SK-N-SH treated with all-trans-retinoic acid at 6 μM for 48 hours (cell line): Measurements from ENCODE around the gene GPR62.

Source experiments
- ATAC-seq: fragments of 200-7000 bp; cut with Tn5 transposase; 3 replicates; pipeline ENCODE4 v1.9.1; 2020; ENCODE audit warnings: mild to moderate bottlenecking, moderate library complexity
- BACH2 ChIP-seq: fragments of 250-450 bp; sonication (Bioruptor Pico); IDR thresholded peaks from 2 replicates; pipeline ENCODE4 v1.9.0; 2021; ENCODE audit warnings: mild to moderate bottlenecking, borderline replicate concordance
- CSDC2 ChIP-seq: fragments of 250-450 bp; sonication (Bioruptor Pico); IDR thresholded peaks from 2 replicates; pipeline ENCODE4 v1.5.0; 2020; ENCODE audit warnings: mild to moderate bottlenecking, moderate library complexity
- ESRRG ChIP-seq: fragments of 250-450 bp; sonication (Bioruptor Pico); IDR thresholded peaks from 2 replicates; pipeline ENCODE4 v1.6.1; 2021; ENCODE audit warnings: mild to moderate bottlenecking
- GLIS3 ChIP-seq: fragments of 250-450 bp; sonication (Bioruptor Pico); IDR thresholded peaks from 2 replicates; pipeline ENCODE4 v1.5.0; 2020; ENCODE audit warnings: mild to moderate bottlenecking, moderate library complexity
- ISL1 ChIP-seq: fragments of 250-450 bp; sonication (Bioruptor Pico); IDR thresholded peaks from 2 replicates; pipeline ENCODE4 v2.1.2; 2022; ENCODE audit warnings: mild to moderate bottlenecking, moderate library complexity
- PPARA ChIP-seq: fragments of 250-450 bp; sonication (Bioruptor Pico); IDR thresholded peaks from 2 replicates; pipeline ENCODE4 v1.5.0; 2020; ENCODE audit warnings: mild to moderate bottlenecking, borderline replicate concordance
- SNAI2 ChIP-seq: fragments of 250-450 bp; sonication (Bioruptor Pico); IDR thresholded peaks from 2 replicates; pipeline ENCODE4 v1.5.0; 2020; ENCODE audit warnings: mild to moderate bottlenecking, moderate library complexity
- TOX ChIP-seq: fragments of 250-450 bp; sonication (Bioruptor Pico); IDR thresholded peaks from 2 replicates; pipeline ENCODE4 v1.8.0; 2021; ENCODE audit warnings: mild to moderate bottlenecking, moderate library complexity, borderline replicate concordance
- ZFP3 ChIP-seq: fragments of 250-450 bp; sonication (Bioruptor Pico); IDR thresholded peaks from 2 replicates; pipeline ENCODE4 v1.5.0; 2020; ENCODE audit warnings: mild to moderate bottlenecking, moderate library complexity
- ZNF565 ChIP-seq: fragments of 450-650 bp; formaldehyde crosslinking; conservative IDR thresholded peaks from 2 replicates; pipeline ENCODE4 v1.5.0; 2020; ENCODE audit warnings: low read depth, mild to moderate bottlenecking, moderate library complexity
- ZNF70 ChIP-seq: fragments of 450-650 bp; formaldehyde crosslinking; IDR thresholded peaks from 2 replicates; pipeline ENCODE4 v1.5.0; 2020; ENCODE audit warnings: mild to moderate bottlenecking, moderate library complexity
- ZNF8 ChIP-seq: fragments of 450-650 bp; formaldehyde crosslinking; IDR thresholded peaks from 2 replicates; pipeline ENCODE4 v1.5.0; 2020; ENCODE audit warnings: mild to moderate bottlenecking, moderate library complexity
- TF ChIP-seq, protein P1 (sequence below): fragments of 250-450 bp; sonication (Bioruptor Pico); IDR thresholded peaks from 2 replicates; pipeline ENCODE4 v1.8.0; 2021; ENCODE audit warnings: low read depth, mild to moderate bottlenecking, moderate library complexity, borderline replicate concordance
- TF ChIP-seq, protein P2 (sequence below): fragments of 250-450 bp; sonication (Bioruptor Pico); IDR thresholded peaks from 2 replicates; pipeline ENCODE4 v1.5.0; 2020; ENCODE audit warnings: mild to moderate bottlenecking, moderate library complexity
- TF ChIP-seq, protein P3 (sequence below): fragments of 250-450 bp; sonication (Bioruptor Pico); IDR thresholded peaks from 2 replicates; pipeline ENCODE4 v1.5.1; 2021; ENCODE audit warnings: mild to moderate bottlenecking, moderate library complexity
- TF ChIP-seq, protein P4 (sequence below): fragments of 250-450 bp; sonication (Bioruptor Pico); IDR thresholded peaks from 2 replicates; pipeline ENCODE4 v1.8.0; 2020; ENCODE audit warnings: mild to moderate bottlenecking, moderate library complexity, borderline replicate concordance

Gene GPR62

DNA sequence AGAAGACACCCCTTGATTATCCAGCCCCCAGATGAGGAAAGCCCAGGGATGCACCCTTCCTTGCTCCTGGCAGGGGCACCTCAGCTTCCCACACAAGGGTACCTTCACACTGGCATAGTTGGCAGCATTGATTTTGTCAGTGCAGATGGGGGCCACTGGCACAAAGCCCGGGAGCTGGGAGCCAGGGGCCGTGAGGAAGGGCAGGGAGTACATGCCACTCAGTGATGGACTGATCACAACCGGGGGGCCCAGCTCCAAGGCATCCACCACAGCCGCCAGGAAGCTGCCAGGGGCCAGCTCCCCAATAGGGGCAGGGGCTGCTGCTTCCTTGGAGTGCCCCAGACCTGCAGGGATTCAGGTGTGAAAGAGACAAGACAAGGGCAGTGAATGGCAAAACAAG is 14.7 kb downstream of the GPR62 start:
- ATAC-seq = no peak
- no peak for TF ChIP-seq ISL1 (CRISPR knock-in tag)
- TF ChIP-seq ZNF565 (CRISPR knock-in tag) = no peak
- TF ChIP-seq ZFP3 = no peak
- no peak for TF ChIP-seq ZNF8 (CRISPR knock-in tag)
- TF ChIP-seq SNAI2 = no peak
- no peak for TF ChIP-seq ZNF70

DNA sequence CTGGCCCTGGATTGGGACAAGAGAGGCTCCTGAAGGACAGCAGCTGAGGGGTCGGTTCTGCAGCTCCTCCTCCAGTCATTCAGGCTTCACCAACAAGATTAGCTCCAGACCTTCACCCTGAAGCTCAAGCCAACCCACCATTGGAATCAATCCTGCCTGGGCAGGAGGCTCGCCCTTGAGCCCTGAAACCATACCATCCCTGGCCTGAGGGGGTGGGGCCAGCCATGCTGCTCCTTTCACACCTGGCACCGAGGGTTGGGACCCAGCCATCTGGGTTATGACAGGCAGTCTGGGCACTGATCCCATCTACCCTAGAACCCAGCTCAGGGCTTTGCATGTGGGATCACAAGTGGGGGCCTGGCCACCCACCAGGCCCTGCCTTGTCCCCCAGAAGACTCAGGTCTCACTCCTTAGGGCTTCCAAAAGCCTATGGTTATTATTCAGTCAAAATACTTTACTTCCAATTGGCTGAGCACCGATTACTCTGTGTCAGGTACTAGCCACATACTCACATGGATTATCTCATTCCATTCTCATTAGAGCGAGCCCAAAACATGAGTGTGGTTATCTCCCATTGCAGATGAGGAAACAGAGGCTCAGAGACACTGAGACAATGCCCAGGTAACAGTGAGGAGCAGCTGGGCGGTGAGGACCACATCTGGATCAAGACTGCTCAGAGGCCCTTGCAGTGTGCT is 15.6 kb downstream of the GPR62 start:
- no peak for ATAC-seq
- TF ChIP-seq, protein P1, sequence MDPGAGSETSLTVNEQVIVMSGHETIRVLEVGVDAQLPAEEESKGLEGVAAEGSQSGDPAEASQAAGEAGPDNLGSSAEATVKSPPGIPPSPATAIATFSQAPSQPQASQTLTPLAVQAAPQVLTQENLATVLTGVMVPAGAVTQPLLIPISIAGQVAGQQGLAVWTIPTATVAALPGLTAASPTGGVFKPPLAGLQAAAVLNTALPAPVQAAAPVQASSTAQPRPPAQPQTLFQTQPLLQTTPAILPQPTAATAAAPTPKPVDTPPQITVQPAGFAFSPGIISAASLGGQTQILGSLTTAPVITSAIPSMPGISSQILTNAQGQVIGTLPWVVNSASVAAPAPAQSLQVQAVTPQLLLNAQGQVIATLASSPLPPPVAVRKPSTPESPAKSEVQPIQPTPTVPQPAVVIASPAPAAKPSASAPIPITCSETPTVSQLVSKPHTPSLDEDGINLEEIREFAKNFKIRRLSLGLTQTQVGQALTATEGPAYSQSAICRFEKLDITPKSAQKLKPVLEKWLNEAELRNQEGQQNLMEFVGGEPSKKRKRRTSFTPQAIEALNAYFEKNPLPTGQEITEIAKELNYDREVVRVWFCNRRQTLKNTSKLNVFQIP (CRISPR knock-in tag) = no peak
- no peak for TF ChIP-seq BACH2

DNA sequence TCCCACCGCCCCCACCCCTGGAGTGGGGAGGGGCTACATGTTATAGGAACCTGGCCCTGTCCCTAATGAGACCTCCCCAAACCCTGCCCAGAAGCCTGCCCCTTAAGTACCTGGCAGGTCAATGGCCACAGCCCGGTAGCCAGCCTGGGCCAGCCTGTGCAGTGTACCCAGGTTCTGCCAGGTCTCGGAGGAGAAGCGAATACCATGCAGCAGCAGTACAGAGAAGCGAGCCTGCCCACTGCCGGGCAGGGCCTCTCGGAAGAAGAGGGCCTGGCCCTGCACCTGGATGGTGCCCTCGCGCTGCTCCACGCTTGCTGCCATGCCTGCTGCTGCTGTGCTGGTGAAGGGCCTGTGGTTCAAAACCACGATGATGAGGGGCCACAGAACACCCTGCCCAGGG is 16.2 kb downstream of the GPR62 start:
- TF ChIP-seq CSDC2 (no peak), TOX (no peak), ZNF565 (CRISPR knock-in tag) (no peak), BACH2 (no peak), PPARA (CRISPR knock-in tag) (no peak), ZFP3 (no peak), ESRRG (CRISPR knock-in tag) (no peak), ZNF8 (CRISPR knock-in tag) (no peak), GLIS3 (CRISPR knock-in tag) (no peak)
- TF ChIP-seq, protein P2, sequence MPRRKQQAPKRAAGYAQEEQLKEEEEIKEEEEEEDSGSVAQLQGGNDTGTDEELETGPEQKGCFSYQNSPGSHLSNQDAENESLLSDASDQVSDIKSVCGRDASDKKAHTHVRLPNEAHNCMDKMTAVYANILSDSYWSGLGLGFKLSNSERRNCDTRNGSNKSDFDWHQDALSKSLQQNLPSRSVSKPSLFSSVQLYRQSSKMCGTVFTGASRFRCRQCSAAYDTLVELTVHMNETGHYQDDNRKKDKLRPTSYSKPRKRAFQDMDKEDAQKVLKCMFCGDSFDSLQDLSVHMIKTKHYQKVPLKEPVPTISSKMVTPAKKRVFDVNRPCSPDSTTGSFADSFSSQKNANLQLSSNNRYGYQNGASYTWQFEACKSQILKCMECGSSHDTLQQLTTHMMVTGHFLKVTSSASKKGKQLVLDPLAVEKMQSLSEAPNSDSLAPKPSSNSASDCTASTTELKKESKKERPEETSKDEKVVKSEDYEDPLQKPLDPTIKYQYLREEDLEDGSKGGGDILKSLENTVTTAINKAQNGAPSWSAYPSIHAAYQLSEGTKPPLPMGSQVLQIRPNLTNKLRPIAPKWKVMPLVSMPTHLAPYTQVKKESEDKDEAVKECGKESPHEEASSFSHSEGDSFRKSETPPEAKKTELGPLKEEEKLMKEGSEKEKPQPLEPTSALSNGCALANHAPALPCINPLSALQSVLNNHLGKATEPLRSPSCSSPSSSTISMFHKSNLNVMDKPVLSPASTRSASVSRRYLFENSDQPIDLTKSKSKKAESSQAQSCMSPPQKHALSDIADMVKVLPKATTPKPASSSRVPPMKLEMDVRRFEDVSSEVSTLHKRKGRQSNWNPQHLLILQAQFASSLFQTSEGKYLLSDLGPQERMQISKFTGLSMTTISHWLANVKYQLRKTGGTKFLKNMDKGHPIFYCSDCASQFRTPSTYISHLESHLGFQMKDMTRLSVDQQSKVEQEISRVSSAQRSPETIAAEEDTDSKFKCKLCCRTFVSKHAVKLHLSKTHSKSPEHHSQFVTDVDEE = no peak
- TF ChIP-seq, protein P3, sequence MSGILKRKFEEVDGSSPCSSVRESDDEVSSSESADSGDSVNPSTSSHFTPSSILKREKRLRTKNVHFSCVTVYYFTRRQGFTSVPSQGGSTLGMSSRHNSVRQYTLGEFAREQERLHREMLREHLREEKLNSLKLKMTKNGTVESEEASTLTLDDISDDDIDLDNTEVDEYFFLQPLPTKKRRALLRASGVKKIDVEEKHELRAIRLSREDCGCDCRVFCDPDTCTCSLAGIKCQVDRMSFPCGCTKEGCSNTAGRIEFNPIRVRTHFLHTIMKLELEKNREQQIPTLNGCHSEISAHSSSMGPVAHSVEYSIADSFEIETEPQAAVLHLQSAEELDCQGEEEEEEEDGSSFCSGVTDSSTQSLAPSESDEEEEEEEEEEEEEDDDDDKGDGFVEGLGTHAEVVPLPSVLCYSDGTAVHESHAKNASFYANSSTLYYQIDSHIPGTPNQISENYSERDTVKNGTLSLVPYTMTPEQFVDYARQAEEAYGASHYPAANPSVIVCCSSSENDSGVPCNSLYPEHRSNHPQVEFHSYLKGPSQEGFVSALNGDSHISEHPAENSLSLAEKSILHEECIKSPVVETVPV (CRISPR knock-in tag) = no peak
- no peak for ATAC-seq

DNA sequence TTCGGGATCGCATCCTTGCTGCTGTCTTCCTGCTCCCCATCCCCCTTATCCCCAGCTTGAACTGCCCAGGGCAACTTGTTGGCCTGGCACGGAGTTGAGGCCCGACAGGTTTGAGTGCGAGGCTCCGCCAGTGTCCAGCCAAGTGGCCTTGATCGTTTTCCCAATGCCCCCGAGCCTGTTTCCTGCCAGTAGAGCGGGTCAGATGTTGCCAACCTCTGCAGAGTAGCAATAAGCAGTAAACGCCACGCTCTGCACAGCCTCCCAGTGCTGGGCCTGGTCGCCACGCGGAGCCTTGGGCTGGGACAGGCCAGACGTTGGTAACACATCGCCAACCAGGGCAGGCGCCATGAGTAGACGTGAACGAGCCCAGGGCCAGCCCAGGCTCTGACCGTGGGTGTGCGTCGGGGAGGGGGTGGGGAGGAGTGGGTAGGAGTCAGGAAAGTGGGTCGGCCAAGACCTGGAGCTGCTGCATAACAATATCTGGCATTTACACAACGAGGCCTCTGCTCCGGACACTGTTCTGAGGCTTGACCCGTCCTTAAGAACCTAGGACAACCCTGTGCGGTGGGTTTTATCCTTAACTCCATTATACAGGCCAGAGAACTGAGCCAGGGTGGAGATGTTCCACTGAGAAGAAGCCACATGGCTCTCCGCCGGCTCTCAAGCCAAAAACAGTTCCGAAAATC is 19.2 kb downstream of the GPR62 start:
- peak; percentile 19 for ATAC-seq
- TF ChIP-seq, protein P4, sequence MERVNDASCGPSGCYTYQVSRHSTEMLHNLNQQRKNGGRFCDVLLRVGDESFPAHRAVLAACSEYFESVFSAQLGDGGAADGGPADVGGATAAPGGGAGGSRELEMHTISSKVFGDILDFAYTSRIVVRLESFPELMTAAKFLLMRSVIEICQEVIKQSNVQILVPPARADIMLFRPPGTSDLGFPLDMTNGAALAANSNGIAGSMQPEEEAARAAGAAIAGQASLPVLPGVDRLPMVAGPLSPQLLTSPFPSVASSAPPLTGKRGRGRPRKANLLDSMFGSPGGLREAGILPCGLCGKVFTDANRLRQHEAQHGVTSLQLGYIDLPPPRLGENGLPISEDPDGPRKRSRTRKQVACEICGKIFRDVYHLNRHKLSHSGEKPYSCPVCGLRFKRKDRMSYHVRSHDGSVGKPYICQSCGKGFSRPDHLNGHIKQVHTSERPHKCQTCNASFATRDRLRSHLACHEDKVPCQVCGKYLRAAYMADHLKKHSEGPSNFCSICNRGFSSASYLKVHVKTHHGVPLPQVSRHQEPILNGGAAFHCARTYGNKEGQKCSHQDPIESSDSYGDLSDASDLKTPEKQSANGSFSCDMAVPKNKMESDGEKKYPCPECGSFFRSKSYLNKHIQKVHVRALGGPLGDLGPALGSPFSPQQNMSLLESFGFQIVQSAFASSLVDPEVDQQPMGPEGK (CRISPR knock-in tag) = 0 out of 2 replicates have a peak, but pooled peaks have one; percentile 20
- no peak for TF ChIP-seq ZFP3

DNA sequence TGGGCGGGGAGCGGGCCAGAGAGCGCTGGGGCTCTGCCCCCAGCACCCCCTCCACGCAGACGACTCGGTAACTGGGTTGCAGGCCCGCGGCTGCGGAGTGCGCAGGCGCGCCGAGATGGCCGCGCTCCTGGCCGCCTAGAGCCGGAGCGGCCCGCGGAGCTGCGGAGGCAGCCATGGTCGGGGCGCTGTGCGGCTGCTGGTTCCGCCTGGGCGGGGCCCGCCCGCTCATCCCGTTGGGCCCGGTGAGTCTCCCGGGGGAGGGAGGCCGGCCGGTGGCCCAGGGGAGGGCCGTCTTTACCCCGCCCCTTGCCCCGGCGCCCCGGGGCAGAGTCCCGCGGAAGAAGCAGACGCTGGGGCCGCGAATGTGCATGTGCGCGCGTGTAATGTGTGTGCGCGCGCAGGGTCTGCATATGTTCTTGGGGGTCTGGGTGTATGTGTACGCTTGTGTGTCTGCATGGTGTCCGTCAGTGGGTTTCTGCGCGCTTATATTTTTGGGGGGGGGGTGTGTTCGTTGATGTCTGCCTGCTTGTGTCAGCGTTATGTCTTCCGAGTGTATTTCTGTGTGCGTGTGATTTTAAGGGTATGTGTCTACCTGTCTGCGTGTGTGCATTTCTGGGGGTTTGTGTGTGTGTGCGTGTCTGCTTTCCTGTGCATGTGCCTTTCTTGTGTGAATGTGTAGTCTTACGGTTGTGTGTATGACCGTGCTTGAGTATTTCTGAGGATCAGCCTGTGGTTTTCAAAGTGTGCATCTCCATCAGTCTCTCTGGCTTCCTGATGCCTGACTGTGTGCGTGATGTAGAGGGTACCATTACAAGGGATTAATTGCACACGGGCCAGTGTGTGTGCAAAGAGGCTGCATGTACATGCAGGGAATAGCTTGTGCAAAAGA is 20.0 kb downstream of the GPR62 start, which contains the start of gene ABHD14A:
Gene ABHD14A (plus strand): TSS at position 102 of the 889 bp plus-strand sequence. CDS start 72 bp downstream, at position 174.
- ATAC-seq = peak; percentile 87
- no peak for TF ChIP-seq GLIS3 (CRISPR knock-in tag)
